HG03039 (cell line): ENCODE data around the gene KLK3.
A peak's percentile ranks its signal among the peaks of the same experiment; 100 is the strongest.

Experiments used
- ATAC-seq: cut with Tn5 transposase; IDR thresholded peaks from one replicate; pipeline ENCODE4 v1.9.1; 2021; ENCODE audit warnings: mild to moderate bottlenecking, moderate library complexity; ENCODE audit not compliant: unreplicated experiment

The KLK3 gene

DNA sequence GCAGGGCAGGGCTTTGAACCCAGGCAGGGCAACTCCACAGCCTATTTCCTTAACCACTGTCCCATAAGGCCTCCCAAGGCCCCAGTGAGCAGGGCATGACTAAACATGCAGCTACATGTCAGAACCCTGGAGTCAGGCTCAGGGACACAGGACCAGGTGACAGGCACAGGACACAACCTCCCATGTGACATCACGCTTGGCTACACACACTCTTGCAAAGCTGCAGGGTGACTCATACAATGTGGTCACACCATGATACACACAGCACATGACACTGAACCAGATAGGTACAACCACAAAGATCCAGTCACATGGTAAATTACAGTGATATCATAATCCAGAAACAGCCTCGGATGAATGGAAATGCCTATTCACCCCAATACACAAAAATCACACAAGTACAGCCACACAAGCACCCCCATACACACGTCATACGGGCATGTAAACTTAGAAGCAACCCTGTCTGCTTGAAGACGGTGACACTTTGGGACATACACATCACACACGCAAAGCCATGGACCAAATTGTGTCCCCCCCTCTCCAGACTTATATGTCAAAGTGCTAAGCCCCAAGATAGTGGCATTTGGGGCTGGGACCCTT is 42.0 kb downstream of the KLK3 start:
- peak; percentile 69 for ATAC-seq

GRCh38 chr19:50897191-50897607 is 42.5 kb downstream of the KLK3 start:
- no peak for ATAC-seq

- ATAC-seq: no peak
Observed at GRCh38 chr19:50897612-50898011, 42.9 kb downstream of the KLK3 start.

DNA sequence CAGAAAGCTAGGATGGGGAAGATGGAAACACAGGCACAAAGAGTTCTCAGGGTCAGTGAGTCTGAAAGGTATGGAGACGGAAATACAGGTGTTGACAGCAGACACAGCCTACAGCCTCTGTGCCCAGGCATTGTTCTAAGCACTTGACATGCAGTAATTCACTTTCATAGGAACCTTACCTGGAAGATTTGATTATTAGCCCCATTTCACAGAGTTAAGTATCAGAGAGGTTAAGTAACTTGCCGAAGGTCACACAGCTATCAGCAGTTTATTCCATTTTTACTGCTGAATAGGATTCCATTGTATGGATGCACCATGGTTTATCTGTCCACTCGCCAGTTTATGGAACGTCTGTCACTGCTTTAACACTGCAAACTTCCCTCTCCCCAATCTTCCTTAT is 43.3 kb downstream of the KLK3 start:
- no peak for ATAC-seq

- no peak for ATAC-seq
Observed at GRCh38 chr19:50899569-50899968, 44.9 kb downstream of the KLK3 start.

DNA sequence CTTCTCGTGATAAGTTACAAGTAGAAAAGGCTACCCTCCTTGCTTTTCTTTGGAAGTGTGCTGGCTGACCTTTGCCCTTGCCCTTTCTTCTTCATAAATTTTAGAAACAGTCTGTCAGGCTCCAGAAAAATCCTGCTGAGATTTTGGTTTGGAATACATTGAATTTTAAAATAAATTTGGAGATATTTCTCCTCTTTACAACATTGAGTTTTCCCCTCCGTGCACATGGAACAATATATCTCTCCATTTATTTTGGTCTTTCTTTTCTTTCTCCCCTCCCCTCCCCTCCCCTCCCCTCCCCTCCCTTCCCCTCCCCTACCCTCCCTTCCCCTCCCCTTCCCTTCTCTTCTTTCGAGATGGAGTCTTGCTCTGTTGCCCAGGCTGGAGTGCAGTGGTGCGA is 47.9 kb downstream of the KLK3 start:
- no peak for ATAC-seq

- ATAC-seq: no peak
Observed at GRCh38 chr19:50906217-50906616, 51.5 kb downstream of the KLK3 start.

GRCh38 chr19:50908336-50908735 is 53.6 kb downstream of the KLK3 start:
- no peak for ATAC-seq

DNA sequence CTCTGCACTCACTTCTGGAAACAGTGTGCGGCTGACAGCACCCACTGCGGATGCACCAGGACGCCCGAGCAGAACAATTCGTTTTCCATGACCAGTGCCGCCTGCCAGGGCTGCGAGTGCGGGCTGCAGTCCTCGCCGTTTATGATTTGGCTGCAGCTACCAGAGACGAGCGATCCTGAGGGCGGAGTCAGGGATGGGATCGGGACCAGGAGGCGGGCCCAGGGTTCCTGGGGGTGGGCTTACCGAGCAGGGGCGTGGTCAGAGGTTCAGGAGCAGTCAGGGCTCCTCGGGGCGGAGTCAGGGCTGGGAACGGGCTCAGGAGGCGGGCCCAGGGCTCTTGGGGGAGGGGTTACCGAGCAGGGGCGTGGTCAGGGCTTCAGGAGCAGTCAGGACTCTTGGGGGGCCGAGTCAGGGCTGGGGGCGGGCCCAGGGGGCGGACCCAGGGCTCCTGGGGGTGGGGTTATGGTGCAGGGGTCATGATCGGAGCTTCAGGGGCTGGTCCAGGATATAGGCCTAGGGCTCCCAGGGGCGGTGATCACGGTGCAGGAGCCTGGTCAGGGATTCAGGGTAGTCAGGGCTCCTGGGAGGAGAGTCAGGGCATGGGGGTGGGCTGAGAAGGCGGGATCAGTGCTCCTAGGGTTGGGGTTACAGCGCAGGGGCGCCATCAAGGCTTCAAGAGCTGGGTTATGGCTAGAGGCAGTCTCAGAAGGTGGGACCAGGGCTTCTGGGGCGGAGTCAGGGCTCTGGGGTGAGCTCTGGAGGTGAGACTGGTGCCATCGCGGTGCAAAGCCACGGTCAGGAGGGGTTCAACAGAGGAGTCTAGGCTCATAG is 54.7 kb downstream of the KLK3 start:
- ATAC-seq: no peak
